H1 (cell line): ENCODE data around the gene TMEM222. TPM values are rescaled to one million over a fixed set of nuclear protein-coding genes. Genes with fewer than 3 reads are reported as not detected.
A peak's percentile ranks its signal among the peaks of the same experiment; 100 is the strongest.

Source experiments
- CTCF ChIA-PET: fragments of 300-600 bp; sonication (Branson Sonifier 250); formaldehyde crosslinking; loops from one replicate; lab custom pipeline; 2021; ENCODE audit not compliant: partially characterized antibody; lab: Charles Lee
- POLR2A ChIA-PET: fragments of 300-600 bp; sonication (Branson Sonifier 250); formaldehyde crosslinking; loops from one replicate; lab custom pipeline; 2021; ENCODE audit warnings: inconsistent platforms; ENCODE audit not compliant: partially characterized antibody; lab: Charles Lee
- DNase-seq, 2 experiments: peaks; one replicate each; pipeline versions ENCODE4 v3.0.0 to v3.0.0-alpha.2; 2010 to 2022; ENCODE audit warnings: low spot score in 2 of 2, low read depth in 1 of 2, mixed read lengths in 1 of 2
- FAIRE-seq: peaks from 2 replicates; lab custom pipeline; 2011; peaks lifted over from hg19 to GRCh38; lab: Jason Lieb, UNC
- H2AFZ ChIP-seq: 2 replicates; pipeline ENCODE4 v1.8.1; 2012; ENCODE audit warnings: low read length, inconsistent platforms
- H2AK5ac ChIP-seq: 2 replicates; pipeline ENCODE4 v1.6.1; 2013; ENCODE audit warnings: low read depth, low read length
- H2BK120ac ChIP-seq: replicated peaks from 2 replicates; pipeline ENCODE3; 2013; ENCODE audit warnings: low read depth, low read length, inconsistent platforms
- H2BK12ac ChIP-seq: 2 replicates; pipeline ENCODE4 v1.6.1; 2013; ENCODE audit warnings: low read depth, low read length
- H2BK15ac ChIP-seq: 2 replicates; pipeline ENCODE4 v1.6.1; 2013; ENCODE audit warnings: low read length
- H2BK20ac ChIP-seq: 2 replicates; pipeline ENCODE4 v1.6.1; 2013; ENCODE audit warnings: low read length
- H2BK5ac ChIP-seq: 2 replicates; pipeline ENCODE4 v1.6.1; 2013; ENCODE audit warnings: low read depth, low read length
- H3K14ac ChIP-seq: 2 replicates; pipeline ENCODE4 v1.6.1; 2013; ENCODE audit warnings: inconsistent platforms; ENCODE audit not compliant: insufficient read length
- H3K18ac ChIP-seq: 2 replicates; pipeline ENCODE4 v1.6.1; 2013; ENCODE audit warnings: low read length; ENCODE audit errors: extremely low read depth
- H3K23ac ChIP-seq: 2 replicates; pipeline ENCODE4 v1.6.1; 2013; ENCODE audit warnings: inconsistent platforms; ENCODE audit not compliant: insufficient read length
- H3K23me2 ChIP-seq: 2 replicates; pipeline ENCODE4 v1.6.1; 2013; ENCODE audit warnings: low read depth, low read length
- H3K27ac ChIP-seq: 2 replicates; pipeline ENCODE4 v1.6.1; 2011; ENCODE audit warnings: low read depth, low read length, inconsistent platforms
- H3K27me3 ChIP-seq, 4 experiments: replicated peaks in 1 of 4; 1 replicate in 1 of 4; 2 replicates in 3 of 4; pipeline versions ENCODE4 v1.6.1 to v1.8.1; 2011 to 2013; ENCODE audit warnings: low read length in 3 of 4, mild to moderate bottlenecking in 3 of 4, inconsistent platforms in 2 of 4, mixed read lengths in 2 of 4, moderate library complexity in 1 of 4; ENCODE audit not compliant: control insufficient read depth in 3 of 4, insufficient read depth in 3 of 4; ENCODE audit errors: extremely low read depth in 1 of 4
- H3K36me3 ChIP-seq, 4 experiments: 2 replicates each; pipeline versions ENCODE4 v1.6.1 to v1.8.1; 2011 to 2013; ENCODE audit warnings: mild to moderate bottlenecking in 4 of 4, low read length in 3 of 4, moderate library complexity in 2 of 4, control low read depth in 1 of 4, inconsistent platforms in 1 of 4; ENCODE audit not compliant: insufficient read depth in 4 of 4, control insufficient read depth in 2 of 4
- H3K4ac ChIP-seq: replicated peaks from 2 replicates; pipeline ENCODE3; 2013; ENCODE audit warnings: low read length, low read depth, mixed read lengths, inconsistent platforms; ENCODE audit not compliant: insufficient read length
- H3K4me1 ChIP-seq, 4 experiments: replicated peaks in 1 of 4; 1 replicate in 1 of 4; 2 replicates in 3 of 4; pipeline versions ENCODE4 v1.6.1 to v1.8.1; 2011 to 2013; ENCODE audit warnings: low read length in 3 of 4, inconsistent platforms in 2 of 4, mixed read lengths in 1 of 4; ENCODE audit not compliant: insufficient read depth in 4 of 4, control insufficient read depth in 3 of 4
- H3K4me2 ChIP-seq, 2 experiments: 2 replicates each; pipeline versions ENCODE4 v1.6.1 to v1.8.1; 2011 to 2013; ENCODE audit warnings: low read depth in 2 of 2, low read length in 2 of 2, control low read depth in 1 of 2, inconsistent platforms in 1 of 2, mild to moderate bottlenecking in 1 of 2; ENCODE audit not compliant: insufficient read depth in 1 of 2
- H3K4me3 ChIP-seq, 4 experiments: fragments of 200-600, 300-600 bp in 1 of 4; sonication (generic), shearing (Covaris generic), sonication (Bioruptor Twin) in 1 of 4; 2 replicates each; pipeline versions ENCODE4 v1.5.1 to v1.8.1; 2011 to 2016; ENCODE audit warnings: low read length in 4 of 4, low read depth in 3 of 4, control low read depth in 2 of 4, inconsistent platforms in 2 of 4, mild to moderate bottlenecking in 2 of 4, mixed read lengths in 1 of 4, moderate library complexity in 1 of 4; ENCODE audit not compliant: insufficient read depth in 2 of 4; ENCODE audit errors: extremely low read depth in 1 of 4
- H3K56ac ChIP-seq: replicated peaks from 2 replicates; pipeline ENCODE3; 2013; ENCODE audit warnings: low read depth, mild to moderate bottlenecking, mixed read lengths, low read length, inconsistent platforms; ENCODE audit not compliant: insufficient read length
- H3K79me1 ChIP-seq: 2 replicates; pipeline ENCODE4 v1.6.1; 2013; ENCODE audit warnings: low read depth, low read length, control low read depth
- H3K79me2 ChIP-seq, 2 experiments: 2 replicates each; pipeline versions ENCODE4 v1.6.1 to v1.8.1; 2012 to 2013; ENCODE audit warnings: low read length in 2 of 2, mild to moderate bottlenecking in 2 of 2, inconsistent platforms in 1 of 2; ENCODE audit not compliant: insufficient read depth in 2 of 2, control insufficient read depth in 1 of 2
- H3K9ac ChIP-seq, 4 experiments: replicated peaks in 1 of 4; 1 replicate in 1 of 4; 2 replicates in 3 of 4; pipeline versions ENCODE4 v1.6.1 to v1.8.1; 2011 to 2013; ENCODE audit warnings: low read depth in 3 of 4, low read length in 3 of 4, control low read depth in 2 of 4, mild to moderate bottlenecking in 2 of 4, moderate library complexity in 2 of 4, inconsistent platforms in 1 of 4; ENCODE audit errors: extremely low read depth in 1 of 4
- H3K9me3 ChIP-seq, 2 experiments: 2 replicates each; pipeline versions ENCODE4 v1.6.1 to v1.8.1; 2012 to 2013; ENCODE audit warnings: mild to moderate bottlenecking in 2 of 2, moderate library complexity in 2 of 2, control low read depth in 1 of 2, inconsistent platforms in 1 of 2, low read depth in 1 of 2, low read length in 1 of 2, mixed read lengths in 1 of 2; ENCODE audit not compliant: insufficient read depth in 2 of 2
- H4K20me1 ChIP-seq, 2 experiments: replicated peaks in 1 of 2; 2 replicates each; pipeline versions ENCODE3 to v1.8.1; 2011 to 2013; ENCODE audit warnings: inconsistent platforms in 2 of 2, low read length in 2 of 2, mild to moderate bottlenecking in 1 of 2; ENCODE audit not compliant: insufficient read depth in 2 of 2, control insufficient read depth in 1 of 2
- H4K5ac ChIP-seq: 2 replicates; pipeline ENCODE4 v1.6.1; 2013; ENCODE audit warnings: low read length, low read depth, mixed read lengths, inconsistent platforms; ENCODE audit not compliant: insufficient read length
- H4K8ac ChIP-seq: 2 replicates; pipeline ENCODE4 v1.8.0; 2013; ENCODE audit warnings: mild to moderate bottlenecking, moderate library complexity, low read length, inconsistent platforms; ENCODE audit not compliant: insufficient read depth; ENCODE audit errors: extremely low read depth
- H4K91ac ChIP-seq: replicated peaks from 2 replicates; pipeline ENCODE3; 2013; ENCODE audit warnings: low read length, mixed read lengths, inconsistent platforms; ENCODE audit not compliant: insufficient read length
- JUN ChIP-seq: IDR thresholded peaks from 2 replicates; pipeline ENCODE4 v1.6.1; 2011; ENCODE audit warnings: low read depth, mild to moderate bottlenecking, improper control_type of control experiment, low read length
- KDM1A ChIP-seq: fragments of 200-600, 300-600 bp; sonication (generic); IDR thresholded peaks from 2 replicates; pipeline ENCODE4 v1.7.1; 2016; ENCODE audit warnings: mild to moderate bottlenecking, low read length, borderline replicate concordance
- RNF2 ChIP-seq: fragments of 200-900, 300-1000 bp; sonication (generic); IDR thresholded peaks from 2 replicates; pipeline ENCODE4 v1.7.1; 2016; ENCODE audit warnings: borderline replicate concordance, low read depth, mild to moderate bottlenecking, antibody characterized with exemption, low read length; ENCODE audit not compliant: poor library complexity, severe bottlenecking; ENCODE audit errors: missing control alignments
- RXRA ChIP-seq: IDR thresholded peaks from 2 replicates; pipeline ENCODE4 v1.6.1; 2011; ENCODE audit warnings: low read depth, mild to moderate bottlenecking, low read length, moderate library complexity; ENCODE audit not compliant: insufficient read depth
- TAF7 ChIP-seq: optimal IDR thresholded peaks from 2 replicates; pipeline ENCODE3; 2011; ENCODE audit warnings: low read depth, mild to moderate bottlenecking, inconsistent platforms, low read length, moderate library complexity, borderline replicate concordance
- TBP ChIP-seq: IDR thresholded peaks from 2 replicates; pipeline ENCODE4 v1.6.1; 2011; ENCODE audit warnings: low read depth, low read length, improper control_type of control experiment
- YY1 ChIP-seq: IDR thresholded peaks from 2 replicates; pipeline ENCODE4 v1.6.1; 2011; ENCODE audit warnings: low read depth, mild to moderate bottlenecking, low read length
- WGBS, 2 experiments: shearing (Covaris generic) in 1 of 2; methylation state at CpG; one replicate each; pipeline versions ENCODE4 v1.1.6 to v1.1.7; 2013 to 2015; ENCODE audit warnings: low lambda C conversion rate in 2 of 2, mixed read lengths in 2 of 2, inconsistent platforms in 1 of 2, low coverage in 1 of 2, missing lambda C conversion rate in 1 of 2; ENCODE audit not compliant: insufficient replicate concordance in 2 of 2, insufficient coverage in 1 of 2, insufficient read length in 1 of 2; ENCODE audit errors: extremely low coverage in 1 of 2, missing lambda C conversion rate in 1 of 2; 5-methylcytosine and 5-hydroxymethylcytosine counted together
- polyA plus RNA-seq, 7 experiments: library from polyadenylated mRNA; depleted of rRNA in 3 of 7; stranded (reverse) in 5 of 7; unstranded in 2 of 7; fragments of >200 nt in 5 of 7; fragments of 200-250 nt in 2 of 7; gene quantifications; 1 replicate in 5 of 7; 2 replicates in 1 of 7; 4 replicates in 1 of 7; pipeline versions ENCODE4 v1.2.1 to v1.2.3, GENCODE V29; 2011 to 2013; ENCODE audit warnings: missing spikeins in 2 of 7, mixed read lengths in 2 of 7
- total RNA-seq: library from RNA; stranded (reverse); fragmentation: NEBNext Ultra II Directional; extraction: Animal tissue kit (Norgen Biotek cat#: 25700); gene quantifications from 2 replicates; pipeline ENCODE4 v1.2.1, GENCODE V29; 2021
- TF ChIP-seq, protein P1 (sequence below): IDR thresholded peaks from 2 replicates; pipeline ENCODE4 v1.6.1; 2011; ENCODE audit warnings: low read length, improper control_type of control experiment

TMEM222 gene
- total and polyA plus RNA-seq, 2 of the 8 experiments (the other 6 are each of a cell fraction or from before 2014, with no cell fraction given): 27.0 to 51.8 TPM

GRCh38 chr1:27343639-27344025 lies 21.7 kb downstream of the TMEM222 start:
- H3K36me3 ChIP-seq: 0 out of 8 replicates have a peak, but pooled peaks cover 0 to 3% (median 0%) of the 10 kb centered on the region in 4 experiments
- H3K4me1 ChIP-seq: peaks cover 0 to 26% (median 20%) of the 10 kb centered on the region in 4 experiments; a peak in 6 of 7 replicates
- H2BK12ac ChIP-seq: peak overlapping the region; percentile 92; the same call in 1 of the 2 replicates
- POLR2A ChIA-PET: interaction anchor here (0.8 to 3.2 kb wide), 3 partner anchors 11 to 54 kb away, joined by 3 to 8 read pairs (median 7); partner anchors contain the start of gene CD164L2
- H3K9me3 ChIP-seq: no peaks in the 10 kb centered on the region
- no peak overlapping the region for H3K56ac ChIP-seq
- H3K4ac ChIP-seq: no peak overlapping the region
- CTCF ChIA-PET: interaction anchor here (0.8 to 17.0 kb wide), 7 partner anchors 9 to 53 kb away, joined by 3 to 321 read pairs (median 10); no protein-coding TSS in a partner anchor
- no peak overlapping the region for H3K4me3 ChIP-seq
- peaks cover 2 to 9% of the 10 kb centered on the region in 2 experiments for H4K20me1 ChIP-seq
- no peak overlapping the region for H3K27ac ChIP-seq
- peaks cover 0 to 2% (median 0%) of the 10 kb centered on the region in 4 experiments; a peak in 1 of 7 replicates for H3K27me3 ChIP-seq
- no peak for FAIRE-seq
- H2BK120ac ChIP-seq: no peak overlapping the region
- TF ChIP-seq TBP (no peak), TAF7 (no peak), YY1 (no peak), RNF2 (no peak), JUN (no peak), RXRA (no peak), KDM1A (no peak)
- TF ChIP-seq, protein P1, sequence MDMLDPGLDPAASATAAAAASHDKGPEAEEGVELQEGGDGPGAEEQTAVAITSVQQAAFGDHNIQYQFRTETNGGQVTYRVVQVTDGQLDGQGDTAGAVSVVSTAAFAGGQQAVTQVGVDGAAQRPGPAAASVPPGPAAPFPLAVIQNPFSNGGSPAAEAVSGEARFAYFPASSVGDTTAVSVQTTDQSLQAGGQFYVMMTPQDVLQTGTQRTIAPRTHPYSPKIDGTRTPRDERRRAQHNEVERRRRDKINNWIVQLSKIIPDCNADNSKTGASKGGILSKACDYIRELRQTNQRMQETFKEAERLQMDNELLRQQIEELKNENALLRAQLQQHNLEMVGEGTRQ: no peak
- H3K14ac ChIP-seq: no peak overlapping the region
- no peak overlapping the region for H2AFZ ChIP-seq
- peak overlapping the region; percentile 48 for H4K91ac ChIP-seq
- H2AK5ac ChIP-seq: 0 out of 2 replicates have a peak overlapping the region, but pooled peaks have one; percentile 86
- no peak overlapping the region for H4K8ac ChIP-seq
- H3K23ac ChIP-seq: no peak overlapping the region
- H3K79me1 ChIP-seq: no peaks in the 10 kb centered on the region
- H3K9ac ChIP-seq: no peak overlapping the region
- no peak overlapping the region; the same call in 1 of the 2 replicates for H2BK20ac ChIP-seq
- H3K4me2 ChIP-seq: peak overlapping the region; percentile 78 to 94; a peak in 3 of 4 replicates
- peak overlapping the region; percentile 29 for H4K5ac ChIP-seq
- peaks cover 0 to 4% of the 10 kb centered on the region in 2 experiments; a peak in 1 of 4 replicates for H3K79me2 ChIP-seq
- no peak for DNase-seq
- peak overlapping the region; percentile 76; the same call in 1 of the 2 replicates for H2BK5ac ChIP-seq
- 95% methylated on average over 5 of the region's 5 CpGs; no CpG with 5 or more reads in 1 of the 2 experiments for WGBS, 2 experiments
- H3K18ac ChIP-seq: peak overlapping the region; percentile 83; the same call in 1 of the 2 replicates
- peak overlapping the region; percentile 74; the same call in 1 of the 2 replicates for H2BK15ac ChIP-seq
- peaks cover 6% of the 10 kb centered on the region; the same call in 1 of the 2 replicates for H3K23me2 ChIP-seq
